HG03457 (cell line): ENCODE data around the gene TACC2.
"Not testable (repeated sequence)": the region's sequence is repeated elsewhere in the genome, so short reads cannot be mapped to it uniquely, and the experiment has no call there.

ENCODE experiments used
- ATAC-seq: cut with Tn5 transposase; IDR thresholded peaks from one replicate; pipeline ENCODE4 v1.9.1; 2021; ENCODE audit warnings: moderate number of reproducible peaks; ENCODE audit not compliant: unreplicated experiment

Gene TACC2

DNA sequence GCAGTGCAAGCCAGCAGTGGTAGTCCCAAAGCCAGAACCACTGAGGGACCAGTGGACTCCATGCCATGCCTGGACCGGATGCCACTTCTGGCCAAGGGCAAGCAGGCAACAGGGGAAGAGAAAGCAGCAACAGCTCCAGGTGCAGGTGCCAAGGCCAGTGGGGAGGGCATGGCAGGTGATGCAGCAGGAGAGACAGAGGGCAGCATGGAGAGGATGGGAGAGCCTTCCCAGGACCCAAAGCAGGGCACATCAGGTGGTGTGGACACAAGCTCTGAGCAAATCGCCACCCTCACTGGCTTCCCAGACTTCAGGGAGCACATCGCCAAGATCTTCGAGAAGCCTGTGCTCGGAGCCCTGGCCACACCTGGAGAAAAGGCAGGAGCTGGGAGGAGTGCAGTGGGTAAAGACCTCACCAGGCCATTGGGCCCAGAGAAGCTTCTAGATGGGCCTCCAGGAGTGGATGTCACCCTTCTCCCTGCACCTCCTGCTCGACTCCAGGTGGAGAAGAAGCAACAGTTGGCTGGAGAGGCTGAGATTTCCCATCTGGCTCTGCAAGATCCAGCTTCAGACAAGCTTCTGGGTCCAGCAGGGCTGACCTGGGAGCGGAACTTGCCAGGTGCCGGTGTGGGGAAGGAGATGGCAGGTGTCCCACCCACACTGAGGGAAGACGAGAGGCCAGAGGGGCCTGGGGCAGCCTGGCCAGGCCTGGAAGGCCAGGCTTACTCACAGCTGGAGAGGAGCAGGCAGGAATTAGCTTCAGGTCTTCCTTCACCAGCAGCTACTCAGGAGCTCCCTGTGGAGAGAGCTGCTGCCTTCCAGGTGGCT, 97.7 kb downstream of the TACC2 start:
- no peak for ATAC-seq

DNA sequence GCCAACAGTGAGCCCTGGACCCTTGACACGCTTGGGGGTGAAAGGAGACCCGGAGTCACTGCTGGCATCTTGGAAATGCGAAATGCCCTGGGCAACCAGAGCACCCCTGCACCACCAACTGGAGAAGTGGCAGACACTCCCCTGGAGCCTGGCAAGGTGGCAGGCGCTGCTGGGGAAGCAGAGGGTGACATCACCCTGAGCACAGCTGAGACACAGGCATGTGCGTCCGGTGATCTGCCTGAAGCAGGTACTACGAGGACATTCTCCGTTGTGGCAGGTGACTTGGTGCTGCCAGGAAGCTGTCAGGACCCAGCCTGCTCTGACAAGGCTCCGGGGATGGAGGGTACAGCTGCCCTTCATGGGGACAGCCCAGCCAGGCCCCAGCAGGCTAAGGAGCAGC, 98.5 kb downstream of the TACC2 start:
- ATAC-seq, result no peak

DNA sequence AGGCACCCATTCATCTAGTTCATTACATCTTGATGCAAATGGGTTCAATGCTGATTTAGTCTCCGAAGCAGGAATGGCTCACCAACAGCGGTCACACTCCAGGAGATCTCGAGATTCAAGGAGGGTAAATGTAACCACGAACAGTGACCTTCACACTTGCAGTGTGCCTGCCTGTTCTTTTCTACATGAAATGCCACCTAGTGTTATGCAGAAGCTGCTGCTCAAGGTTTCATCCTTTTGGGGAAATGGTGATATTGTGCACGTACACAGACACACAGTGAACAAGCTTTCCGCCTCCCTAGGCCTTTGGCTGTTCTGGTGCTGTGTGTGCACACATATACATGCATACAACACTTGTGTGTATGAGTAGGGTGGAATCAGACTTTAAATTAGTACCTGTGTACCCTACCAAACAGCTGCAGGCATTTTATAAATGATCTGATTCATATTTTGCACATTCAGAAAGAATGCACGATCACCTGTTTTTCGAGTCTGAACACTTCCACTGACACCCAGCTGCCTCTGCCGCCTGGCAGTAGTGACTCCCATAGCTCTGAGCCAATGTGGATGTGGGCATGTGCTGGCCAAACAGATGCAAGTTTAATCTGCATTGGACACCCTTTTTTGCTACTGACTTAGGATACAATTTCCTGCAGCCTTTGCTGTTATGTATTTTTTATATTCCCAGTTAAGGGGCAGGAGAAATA, 100.5 kb downstream of the TACC2 start:
- ATAC-seq, result no peak

DNA sequence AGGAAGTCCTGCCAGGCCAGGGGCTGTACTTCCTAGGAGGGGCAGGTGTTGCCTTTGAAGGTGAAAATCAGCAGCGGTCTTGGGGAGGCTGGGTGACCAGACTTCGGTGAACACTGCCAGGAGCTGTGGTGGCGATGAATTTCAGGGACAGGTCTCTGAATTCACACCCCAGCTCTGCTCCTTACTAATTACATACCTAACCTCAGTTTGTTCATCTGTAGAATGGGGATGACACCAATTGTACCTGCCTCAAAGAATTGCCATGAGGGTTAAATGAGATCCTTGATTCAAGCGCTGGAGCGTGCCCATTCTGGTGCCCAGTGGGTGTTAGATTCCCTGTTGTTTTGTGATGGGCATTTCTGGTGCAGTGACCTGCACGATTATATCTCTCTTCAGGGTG, 102.8 kb downstream of the TACC2 start:
- ATAC-seq, result no peak

DNA sequence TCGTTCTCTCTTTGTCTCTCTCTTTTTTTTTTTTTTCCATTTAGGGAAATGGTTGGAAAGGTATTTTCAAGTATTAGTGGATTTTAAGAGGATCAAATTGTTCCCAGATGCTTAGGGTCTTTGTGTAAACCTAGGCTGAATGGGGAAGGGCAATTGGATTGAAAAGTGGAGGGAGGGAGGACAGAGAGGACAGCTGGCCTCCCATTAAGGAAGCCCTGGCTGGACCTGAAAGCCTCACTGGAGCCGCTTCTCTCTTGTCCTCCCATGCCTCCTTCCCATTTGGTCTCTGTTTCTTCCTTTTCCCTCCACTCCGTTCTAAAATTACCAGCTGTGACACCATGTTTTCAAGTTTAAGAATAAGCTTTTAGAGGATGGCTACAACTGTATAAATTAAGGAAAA, 104.1 kb downstream of the TACC2 start:
- ATAC-seq, result no peak

DNA sequence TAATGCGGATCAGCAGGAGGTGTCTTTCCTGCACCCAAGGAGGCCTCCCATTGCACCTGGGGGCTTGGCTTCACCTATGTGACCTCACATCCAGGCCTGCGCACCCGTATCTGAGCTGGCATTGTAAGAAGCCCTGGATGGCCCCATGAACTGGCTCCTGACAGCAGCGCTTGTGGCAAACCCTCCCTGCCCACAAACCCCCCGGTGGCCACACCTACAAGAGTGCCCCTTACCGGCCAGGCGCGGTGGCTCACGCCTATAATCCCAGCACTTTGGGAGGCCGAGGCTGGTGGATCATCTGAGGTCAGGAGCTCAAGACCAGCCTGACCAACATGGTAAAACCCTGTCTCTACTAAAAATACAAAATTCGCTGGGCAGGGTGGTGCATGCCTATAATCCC, 107.2 kb downstream of the TACC2 start:
- not testable (repeated sequence) for ATAC-seq

DNA sequence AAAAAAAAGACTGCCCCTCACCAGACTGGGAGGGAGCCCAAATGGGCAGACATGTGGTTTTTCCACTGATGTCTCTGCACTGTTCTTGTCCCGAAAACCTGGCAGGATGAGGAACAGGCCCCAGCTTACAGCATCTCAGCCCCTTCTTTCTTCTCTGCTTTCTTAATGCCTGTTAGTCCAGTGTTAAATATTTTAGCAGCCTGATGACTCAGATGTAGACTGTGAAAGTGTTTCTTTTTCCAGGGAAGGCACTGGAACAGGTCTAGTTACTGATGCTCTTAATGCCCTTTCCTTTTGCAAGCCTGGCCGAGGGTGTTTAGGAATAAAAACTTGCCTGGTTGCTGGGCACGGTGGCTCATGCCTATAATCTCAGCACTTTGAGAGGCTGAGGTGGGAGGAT, 107.7 kb downstream of the TACC2 start:
- ATAC-seq, result no peak

DNA sequence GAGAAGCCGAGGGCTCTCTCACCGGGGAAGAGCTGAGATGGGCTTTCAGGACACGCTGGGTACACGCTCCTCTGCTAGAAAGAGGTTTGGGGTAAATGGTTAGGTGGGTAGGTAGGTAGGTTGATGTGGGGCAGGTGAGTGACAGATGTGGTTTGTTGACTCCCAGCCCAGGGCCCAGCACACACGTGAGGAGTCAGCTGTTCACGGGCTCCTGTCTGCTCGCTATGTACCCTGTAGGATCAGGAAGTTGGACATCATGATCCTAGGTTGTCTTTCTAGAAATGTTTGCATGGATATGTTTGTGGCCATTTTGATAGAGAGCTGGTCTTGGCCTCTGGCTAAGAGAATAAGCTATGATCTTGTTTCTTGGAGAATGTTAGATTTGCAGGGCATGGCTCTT, 109.0 kb downstream of the TACC2 start:
- no peak for ATAC-seq

DNA sequence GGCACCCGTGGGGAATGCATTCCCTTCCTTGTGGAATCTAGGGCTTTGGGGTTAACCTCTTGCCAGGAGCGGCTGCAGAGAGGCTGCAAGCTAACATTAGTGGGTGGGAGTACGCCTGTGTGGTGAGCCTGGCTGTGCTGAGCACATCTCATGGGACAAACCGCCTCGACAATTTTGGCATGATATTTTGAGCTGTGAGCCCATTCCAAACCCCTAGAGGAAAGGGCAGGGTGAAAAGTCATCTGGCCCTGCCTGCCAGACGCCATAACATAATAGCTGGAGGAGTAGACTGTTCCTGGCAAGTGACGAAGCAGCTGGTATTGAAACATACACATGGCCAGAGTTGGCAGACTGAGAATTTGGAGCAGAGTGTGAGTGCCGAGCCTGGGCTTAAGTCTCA, 110.0 kb downstream of the TACC2 start:
- no peak for ATAC-seq

DNA sequence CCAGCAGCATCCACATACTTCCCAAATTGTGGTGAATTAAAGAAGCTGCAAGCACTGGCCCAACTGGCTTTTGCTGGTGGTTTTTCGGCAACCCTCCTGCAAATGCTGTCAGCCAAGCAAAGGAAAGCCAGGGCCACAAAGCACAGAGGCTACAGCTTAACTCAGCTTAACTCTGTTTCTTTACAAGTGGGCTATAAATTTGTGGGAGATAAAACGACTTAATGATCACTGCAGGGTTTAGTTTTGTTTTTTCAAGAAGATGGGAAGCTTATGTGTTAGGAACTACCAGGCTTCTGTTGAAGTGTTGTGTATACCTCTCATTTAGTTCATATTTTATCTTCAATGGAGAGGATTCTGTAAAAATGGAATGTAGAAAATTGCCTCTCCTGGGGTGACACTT, 110.6 kb downstream of the TACC2 start:
- ATAC-seq, result no peak

DNA sequence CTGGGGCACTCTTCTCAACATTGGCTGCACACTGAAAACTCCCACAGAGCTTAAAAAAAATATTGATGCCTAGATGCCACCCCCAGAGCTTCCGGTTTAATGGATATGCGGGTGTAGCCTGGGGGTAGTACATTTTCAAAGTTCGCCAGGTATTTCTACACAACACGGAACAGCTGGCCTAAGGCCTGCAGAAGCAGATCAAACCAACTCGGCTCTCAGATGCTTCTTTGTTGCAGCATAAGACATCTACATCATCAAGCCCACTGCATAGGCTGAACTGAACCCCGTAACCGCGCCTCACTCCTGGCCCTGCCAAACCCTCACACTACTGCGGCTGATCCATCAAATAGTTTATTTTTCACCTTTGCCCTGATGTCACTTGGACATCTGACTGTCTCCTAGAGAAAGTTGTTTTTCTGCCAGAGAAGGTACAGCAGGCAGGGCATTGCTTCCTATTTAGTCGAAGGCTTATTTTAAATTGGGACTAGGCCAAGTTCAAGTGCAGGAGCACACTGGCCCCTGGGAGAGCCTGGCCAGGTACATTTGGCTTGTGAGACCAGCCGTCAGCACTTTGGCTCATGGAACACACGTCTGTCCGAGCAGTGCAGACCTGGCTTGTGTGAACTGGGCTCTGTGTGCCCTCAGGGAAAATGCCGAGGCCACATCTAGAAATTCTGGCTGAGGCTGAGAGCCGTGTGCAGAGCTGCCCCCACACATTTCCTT, 113.3 kb downstream of the TACC2 start:
- no peak for ATAC-seq

DNA sequence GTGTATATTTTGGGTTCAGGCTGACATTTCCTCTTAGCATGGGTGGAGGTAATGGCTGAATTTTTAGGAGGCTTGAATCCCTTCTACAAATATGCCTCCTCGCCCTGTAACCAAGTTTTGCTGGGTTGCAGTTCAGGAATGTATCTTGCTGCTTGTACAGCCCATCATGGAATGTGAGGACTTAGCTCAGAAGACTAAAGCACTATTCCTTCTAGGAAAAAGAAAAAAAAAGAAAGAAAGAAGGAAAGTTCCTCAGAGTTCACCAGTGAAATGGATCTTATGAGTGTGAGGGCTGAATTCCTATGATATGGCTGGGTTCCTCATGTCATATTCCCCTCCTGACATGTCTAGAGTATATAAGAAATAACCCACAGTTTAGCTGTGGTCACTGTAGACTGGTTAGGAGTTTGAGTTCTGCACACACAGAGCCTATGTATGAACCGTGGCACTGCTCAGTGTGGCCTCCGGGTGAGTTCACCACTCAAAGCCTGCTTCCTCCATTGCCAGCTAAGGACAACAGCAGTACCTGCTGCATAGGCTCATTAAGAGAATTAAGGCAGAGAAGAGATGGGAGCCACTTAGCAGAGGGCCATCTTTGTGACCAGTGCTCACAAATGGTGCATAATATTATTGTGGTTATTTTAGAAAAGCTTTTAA, 114.0 kb downstream of the TACC2 start:
- ATAC-seq, result no peak

DNA sequence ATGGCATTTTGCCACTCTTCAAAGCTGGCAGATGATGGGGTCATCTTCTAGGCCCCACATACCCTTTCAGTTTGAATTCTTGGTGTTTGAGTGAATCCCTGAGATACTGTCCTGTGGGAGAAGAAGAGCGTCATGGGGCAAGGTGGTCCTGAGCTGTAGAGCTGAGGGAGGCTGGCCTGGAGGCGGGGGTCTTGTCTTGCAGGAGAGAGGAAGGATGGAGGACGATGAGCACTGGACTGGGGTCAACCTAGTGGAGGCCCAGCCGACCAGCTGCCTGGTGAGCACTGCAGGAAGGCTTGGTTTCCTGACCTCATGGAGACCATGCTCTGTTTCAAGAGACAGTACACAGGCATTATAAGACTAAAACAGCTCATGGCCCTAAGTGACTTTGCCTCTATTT, 114.6 kb downstream of the TACC2 start:
- no peak for ATAC-seq

DNA sequence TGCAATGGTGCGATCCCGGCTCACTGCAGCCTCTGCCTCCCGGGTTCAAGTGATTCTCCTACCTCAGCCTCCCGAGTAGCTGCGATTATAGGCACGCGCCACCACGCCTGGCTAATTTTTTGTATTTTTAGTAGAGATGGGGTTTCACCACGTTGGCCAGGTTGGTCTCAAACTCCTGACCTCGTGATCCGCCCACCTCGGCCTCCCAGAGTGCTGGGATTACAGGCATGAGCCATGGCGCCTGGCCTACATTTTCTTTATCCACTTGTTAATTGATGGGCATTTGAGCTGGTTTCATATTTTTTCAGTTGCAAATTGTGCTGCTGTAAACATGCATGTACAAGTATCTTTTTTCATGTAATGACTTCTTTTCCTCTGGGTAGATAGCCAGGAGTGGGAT, 119.8 kb downstream of the TACC2 start:
- ATAC-seq, result not testable (repeated sequence)

DNA sequence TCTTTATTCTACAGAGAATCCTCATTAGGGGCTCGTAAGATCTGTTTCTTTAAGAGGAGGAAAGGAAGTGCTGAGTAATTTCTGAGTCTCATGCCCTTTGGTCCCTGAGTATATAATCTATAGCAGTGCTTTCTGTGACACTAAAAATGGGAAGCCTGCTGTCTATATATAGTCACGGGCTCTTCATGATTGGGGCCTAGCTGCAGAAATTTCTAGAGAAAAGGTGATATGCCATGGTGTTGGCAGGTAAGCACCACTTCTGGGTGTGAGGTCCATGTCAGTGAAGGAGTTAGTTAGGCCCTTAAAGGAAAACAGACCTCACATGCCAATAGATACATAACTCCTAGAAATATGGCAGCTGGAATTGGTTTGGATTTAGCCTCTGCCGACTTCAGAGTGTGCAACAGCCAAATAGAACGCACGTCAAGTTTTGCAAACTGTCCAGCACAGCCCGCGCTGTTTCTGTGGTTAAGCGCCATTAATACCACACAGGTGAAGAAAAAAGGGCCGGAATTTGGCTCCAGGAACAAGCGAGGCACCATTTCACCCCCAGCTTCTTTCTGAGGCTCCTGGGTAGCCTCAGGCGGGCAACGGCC, 123.2 kb downstream of the TACC2 start:
- no peak for ATAC-seq

DNA sequence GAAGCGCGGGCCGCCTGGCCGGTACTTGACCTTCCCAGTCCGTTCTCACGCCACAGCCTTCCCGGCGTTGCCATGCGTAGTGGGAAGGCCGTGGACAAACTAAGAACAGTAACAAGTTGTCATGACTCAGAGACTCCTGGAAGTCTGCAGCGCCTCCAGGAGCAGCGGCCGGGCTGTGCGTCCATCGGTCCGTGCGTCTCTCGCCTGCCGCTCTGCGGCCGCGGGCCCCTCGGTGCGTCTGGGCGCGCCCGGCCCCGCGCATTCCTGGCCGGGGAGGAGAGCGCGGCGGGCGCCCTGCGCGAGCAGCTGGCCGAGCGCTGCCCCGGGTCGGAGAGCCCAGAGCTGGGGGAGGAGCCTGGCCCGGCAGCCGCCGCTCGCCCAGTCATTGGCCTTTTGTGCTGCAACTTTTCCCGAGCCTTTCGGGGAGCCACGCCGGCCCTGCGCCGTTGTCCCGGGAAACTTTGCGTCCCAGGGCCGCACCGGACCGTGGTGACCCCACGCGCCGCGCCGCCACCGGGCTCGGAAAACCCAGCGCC, 123.7 kb downstream of the TACC2 start:
- ATAC-seq, result no peak

DNA sequence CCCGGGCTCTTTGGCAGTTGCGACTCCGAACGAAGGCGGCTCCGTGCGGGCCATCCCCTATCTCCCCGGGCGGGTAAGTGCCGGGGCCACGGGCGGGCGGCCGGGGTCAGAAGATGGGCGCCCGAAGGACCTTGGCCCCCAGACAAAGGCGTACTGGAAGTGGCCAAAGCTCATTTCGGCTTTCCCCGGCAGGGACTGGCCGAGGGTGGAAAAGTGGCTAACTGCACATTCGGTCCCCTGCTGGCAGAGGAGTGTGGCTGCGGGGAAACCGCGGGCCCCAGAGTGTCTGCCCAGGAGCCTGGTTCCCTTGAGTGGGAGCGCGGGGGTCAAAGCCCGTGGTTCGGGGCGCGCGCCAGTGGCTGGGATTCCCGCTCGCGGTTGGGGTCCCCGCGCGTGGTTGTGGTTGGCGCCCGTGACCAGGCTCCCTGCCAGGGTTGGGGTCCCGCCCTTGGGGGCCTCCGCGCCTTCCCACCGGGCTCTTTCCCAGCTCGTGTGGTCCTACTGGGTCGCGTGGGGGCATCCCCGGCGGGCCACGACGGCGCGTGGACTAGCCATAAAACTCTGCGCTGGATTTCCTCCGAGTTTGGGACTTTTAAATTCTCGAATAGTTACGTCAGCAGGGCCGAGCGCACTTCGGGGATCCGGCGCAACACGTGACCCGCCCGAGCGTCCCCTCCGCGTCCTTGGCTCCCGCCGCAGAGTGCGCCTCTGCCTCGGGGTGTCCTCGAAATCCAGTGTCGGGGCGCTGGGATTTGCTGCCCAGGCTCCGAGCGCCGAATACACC, 124.4 kb downstream of the TACC2 start:
- no peak for ATAC-seq

DNA sequence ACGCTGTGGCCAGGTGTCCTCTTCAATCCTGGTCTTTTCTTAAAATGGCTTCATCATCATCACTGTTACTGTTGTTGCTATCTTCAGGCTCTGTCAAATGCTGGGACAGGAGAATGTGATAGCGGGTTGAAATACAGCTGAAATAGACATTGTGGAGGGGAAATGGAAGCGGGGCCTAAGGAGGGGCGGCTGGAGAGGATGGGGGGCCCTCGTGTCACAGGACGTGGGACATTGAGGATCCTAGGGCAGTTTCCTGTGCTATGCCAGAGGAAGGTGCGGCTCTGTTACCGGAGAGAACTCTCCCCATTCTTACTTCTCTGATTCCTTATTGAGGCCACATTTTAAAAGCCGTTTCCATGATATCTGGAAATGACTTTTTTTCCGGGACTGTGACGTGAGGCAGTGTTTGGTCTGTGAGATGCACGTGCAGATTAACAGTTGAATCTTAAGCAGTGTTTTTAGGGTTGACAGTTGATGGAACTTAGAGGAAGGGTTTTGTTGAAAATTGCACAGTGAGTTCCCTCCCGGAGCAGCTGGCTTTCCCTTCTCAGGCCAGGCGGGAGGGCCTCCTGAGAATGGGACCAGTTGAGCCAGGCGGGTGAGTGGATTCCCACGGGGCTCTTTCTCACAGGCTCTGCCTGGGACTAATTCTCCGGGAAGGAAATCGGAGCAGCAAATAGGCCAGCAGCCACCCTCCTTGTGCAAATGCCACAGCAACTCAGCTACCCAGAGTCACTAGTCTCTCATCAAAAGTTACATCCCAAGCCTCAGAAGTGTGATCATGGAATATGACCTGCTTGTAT, 125.2 kb downstream of the TACC2 start:
- no peak for ATAC-seq

DNA sequence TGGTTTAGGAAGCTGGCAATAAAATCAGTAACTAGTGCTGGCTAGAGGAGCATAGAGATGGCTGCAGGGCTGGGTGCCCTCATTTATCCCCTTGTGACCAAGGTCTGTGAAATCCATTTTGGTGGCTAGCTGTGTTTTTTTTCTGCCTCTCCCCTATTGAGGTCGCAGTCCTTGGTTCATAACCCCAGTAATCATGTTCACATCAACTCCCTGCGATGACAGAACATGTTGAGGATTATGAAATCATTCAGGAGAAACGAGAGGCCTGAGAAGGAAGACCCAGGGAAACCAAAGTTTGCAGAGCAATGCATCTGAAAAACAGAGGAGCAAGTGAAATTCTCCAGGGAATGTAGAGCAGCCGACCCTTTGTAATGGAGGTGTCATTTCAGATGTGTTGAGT, 126.9 kb downstream of the TACC2 start:
- ATAC-seq, result no peak
